AG10803 (cell line): ENCODE data around the gene STK24.

Source experiments
- DNase-seq: peaks from one replicate; pipeline ENCODE4 v3.0.0; 2010; ENCODE audit warnings: low read depth
- H3K4me3 ChIP-seq: 2 replicates; pipeline ENCODE4 v1.5.1; 2011; ENCODE audit warnings: mild to moderate bottlenecking, low read length, control low read depth
- TF ChIP-seq, protein P1 (sequence below): conservative IDR thresholded peaks from 2 replicates; pipeline ENCODE4 v1.5.1; 2011; ENCODE audit warnings: mild to moderate bottlenecking, low read length, control low read depth, inconsistent platforms

The STK24 gene

DNA sequence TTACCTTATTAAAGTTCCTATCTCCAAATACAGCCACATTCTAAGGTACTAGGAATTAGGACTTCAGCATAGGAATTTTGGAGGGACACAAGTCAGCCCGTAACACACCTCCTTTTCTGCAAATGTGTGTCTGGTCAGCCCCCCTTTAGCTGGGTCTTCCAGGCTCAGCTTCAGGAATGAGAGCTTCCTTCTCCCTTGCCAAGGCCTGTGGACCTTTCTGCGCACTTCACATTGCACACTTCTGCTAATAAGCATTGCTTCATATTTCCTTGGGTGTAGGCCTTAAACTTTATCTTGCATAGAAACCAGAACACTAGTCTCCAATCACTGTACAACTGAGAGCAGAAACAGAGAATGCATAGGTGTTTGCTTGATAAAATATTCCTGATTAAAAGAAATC, 4.5 kb upstream of the STK24 start:
- H3K4me3 ChIP-seq: no peak overlapping the region
- no peak for DNase-seq
- TF ChIP-seq, protein P1, sequence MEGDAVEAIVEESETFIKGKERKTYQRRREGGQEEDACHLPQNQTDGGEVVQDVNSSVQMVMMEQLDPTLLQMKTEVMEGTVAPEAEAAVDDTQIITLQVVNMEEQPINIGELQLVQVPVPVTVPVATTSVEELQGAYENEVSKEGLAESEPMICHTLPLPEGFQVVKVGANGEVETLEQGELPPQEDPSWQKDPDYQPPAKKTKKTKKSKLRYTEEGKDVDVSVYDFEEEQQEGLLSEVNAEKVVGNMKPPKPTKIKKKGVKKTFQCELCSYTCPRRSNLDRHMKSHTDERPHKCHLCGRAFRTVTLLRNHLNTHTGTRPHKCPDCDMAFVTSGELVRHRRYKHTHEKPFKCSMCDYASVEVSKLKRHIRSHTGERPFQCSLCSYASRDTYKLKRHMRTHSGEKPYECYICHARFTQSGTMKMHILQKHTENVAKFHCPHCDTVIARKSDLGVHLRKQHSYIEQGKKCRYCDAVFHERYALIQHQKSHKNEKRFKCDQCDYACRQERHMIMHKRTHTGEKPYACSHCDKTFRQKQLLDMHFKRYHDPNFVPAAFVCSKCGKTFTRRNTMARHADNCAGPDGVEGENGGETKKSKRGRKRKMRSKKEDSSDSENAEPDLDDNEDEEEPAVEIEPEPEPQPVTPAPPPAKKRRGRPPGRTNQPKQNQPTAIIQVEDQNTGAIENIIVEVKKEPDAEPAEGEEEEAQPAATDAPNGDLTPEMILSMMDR: no peak

DNA sequence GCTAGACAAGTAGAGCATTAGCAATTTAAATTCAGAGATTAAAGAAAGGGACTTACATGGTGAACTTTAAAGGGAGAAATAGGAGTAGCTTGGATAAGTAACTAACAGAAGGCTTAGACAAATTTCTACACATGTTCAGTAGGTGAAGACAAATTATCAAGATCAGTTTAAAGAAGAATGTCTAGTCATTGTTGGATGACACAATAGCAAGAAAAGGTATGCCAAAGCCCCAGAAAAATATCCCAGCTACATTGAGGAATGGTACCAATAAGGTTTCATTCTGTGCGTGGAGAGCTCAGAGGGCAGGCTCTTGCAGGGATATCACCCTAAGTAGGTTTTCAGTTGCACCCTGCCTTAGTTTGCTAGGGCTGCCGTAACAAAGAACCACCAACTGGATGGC, 3.5 kb upstream of the STK24 start:
- TF ChIP-seq, protein P1: no peak
- DNase-seq: no peak
- no peak overlapping the region for H3K4me3 ChIP-seq

DNA sequence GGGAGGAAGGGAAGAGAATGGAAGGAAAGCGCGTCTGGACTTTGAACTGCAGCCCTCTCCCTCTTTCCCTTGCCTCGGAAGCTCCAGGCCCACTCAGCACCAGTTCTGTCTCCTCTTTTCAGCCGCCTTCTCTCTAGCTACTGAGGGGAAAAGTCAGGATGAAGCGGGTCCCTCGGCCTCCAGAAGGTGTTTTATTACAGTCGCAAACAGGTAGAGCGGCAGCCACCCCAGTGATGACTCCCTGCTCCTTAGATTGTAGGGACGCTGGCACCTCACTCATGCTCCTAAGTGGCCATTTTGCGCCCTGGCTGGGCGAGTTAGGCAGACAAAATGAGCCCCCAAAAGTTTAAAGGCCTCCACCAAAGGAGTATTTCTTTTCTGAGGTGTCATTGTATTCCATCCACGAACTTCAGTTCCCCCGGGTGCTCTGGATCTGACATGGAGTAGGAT, 954 bp upstream of the STK24 start:
- H3K4me3 ChIP-seq: peak overlapping the region; percentile 75
- TF ChIP-seq, protein P1: no peak
- no peak for DNase-seq

DNA sequence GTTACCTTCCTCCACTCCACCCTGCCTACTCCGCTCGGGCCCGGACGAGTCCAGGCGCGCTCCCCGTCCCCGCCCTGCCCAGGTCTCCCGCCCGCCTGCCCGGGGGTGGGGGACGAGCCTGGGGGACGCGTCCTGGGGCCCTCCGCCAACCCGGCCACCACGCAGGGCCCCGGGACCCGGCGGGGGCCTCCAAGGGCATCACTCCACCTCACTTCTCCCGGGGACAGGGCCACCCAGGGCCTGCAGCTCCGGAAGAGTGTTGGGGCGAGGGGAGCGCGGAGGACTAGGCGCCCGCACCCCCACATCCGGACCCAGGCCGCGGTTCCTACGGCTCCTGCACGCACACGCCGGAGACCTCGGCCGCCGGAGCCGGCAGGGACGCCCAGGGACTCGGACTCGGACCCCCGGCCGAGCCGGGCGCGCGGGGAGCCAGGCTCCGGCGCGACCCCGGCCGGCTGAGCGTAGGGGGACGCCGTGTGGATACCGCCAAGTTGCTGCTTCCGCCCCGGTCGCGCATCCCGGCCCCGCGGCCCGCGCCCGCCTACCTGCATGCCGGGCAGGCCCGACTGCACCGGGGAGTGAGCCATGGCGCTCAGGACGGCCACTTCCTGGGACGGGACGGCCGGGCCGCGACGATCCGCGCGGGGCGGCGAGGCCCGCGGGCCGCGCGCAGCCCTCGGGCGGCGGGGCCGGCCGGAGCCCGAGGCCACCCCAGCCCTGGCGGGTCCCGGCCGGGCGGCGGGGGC, 534 bp downstream of the STK24 start:
- DNase-seq: peak; percentile 22
- H3K4me3 ChIP-seq: peak overlapping the region; percentile 78
- TF ChIP-seq, protein P1: no peak

DNA sequence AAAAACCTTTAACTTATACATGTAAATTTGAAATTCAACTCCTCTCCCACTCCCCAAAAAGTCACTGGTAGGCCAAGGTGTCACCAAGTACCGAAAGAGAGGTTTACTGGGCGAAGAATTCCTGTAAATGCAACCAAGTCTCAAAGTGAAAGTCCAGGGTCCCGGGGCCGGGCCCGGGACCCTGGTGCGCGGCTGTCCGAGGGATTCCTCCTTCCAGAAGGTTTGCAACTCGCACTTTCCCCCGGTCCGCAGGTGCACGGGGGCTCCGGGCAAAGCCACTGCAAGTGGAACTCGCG, 1.1 kb downstream of the STK24 start:
- peak overlapping the region; percentile 78 for H3K4me3 ChIP-seq
- DNase-seq: no peak
- TF ChIP-seq, protein P1: no peak

DNA sequence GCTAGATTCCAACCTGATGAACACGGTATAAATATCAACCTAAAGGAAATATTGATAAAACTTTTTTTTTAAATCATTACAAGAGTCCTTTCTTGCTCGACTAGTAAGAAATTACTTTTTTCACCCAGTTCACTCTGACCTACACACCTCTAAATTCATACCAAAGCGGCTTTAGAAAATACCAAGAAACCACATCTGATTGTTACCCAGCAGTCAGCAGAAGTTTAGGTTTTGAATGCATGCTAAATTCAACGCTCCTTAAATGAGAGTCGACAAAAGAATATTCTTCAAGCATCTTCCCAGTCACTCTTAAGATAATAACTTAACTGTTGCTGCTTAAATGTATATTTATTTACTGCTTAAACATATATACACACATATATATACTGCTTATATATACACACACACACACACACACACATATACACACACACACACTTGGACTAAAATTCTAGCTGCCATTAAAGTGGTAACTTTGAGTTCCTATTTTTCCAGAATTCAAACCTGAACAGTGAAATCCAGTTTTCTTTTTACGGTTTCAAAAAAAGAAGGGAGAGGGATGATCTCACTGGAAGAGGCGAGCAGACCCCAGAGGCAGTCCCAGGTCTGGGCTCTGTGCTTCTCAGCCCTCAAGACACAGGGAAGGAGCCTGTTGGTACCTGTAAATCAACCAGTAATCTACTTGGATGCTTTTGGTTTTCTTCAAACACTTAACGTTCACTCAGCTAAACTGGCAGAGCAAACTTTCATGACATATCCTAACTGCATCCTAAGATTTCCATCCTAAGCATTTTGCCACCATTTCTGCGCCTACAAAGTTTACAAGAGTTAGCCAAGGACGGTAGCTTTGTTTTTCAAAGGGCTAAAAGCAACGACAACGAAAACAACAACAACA, 1.7 kb downstream of the STK24 start:
- peak overlapping the region; percentile 78 for H3K4me3 ChIP-seq
- DNase-seq: peak; percentile 28
- TF ChIP-seq, protein P1: no peak
